ENCODE data around the gene DRAP1. TPM values are rescaled to one million over a fixed set of nuclear protein-coding genes. Genes with fewer than 3 reads are reported as not detected.
"Not testable (repeated sequence)": the region's sequence is repeated elsewhere in the genome, so short reads cannot be mapped to it uniquely, and the experiment has no call there.

Gene DRAP1
- polyA plus RNA-seq, 12 donors = 49.0 to 117 (median 65.8) TPM; not detected in 1

DNA sequence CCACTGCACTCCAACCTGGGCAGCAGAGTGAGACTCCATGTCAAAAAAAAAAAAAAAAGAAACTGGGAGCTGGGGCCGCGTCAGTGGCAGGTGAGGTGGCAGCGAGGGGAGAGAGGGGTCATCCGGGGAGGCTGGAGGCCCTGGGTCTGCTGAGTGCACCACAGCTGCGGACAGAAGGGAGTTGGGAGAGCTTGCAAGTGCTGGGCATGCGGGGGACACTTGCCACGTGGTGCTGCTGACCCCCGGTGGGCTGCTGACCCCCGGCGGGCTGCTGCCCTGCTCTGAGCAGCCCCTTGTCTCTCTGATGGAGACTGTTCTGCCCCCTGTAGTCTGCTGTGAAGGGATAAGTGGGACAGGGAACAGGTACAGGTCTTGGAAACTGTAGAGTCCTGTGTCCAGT is 2.6 kb downstream of the DRAP1 start:
- DNase-seq = no peak

DNA sequence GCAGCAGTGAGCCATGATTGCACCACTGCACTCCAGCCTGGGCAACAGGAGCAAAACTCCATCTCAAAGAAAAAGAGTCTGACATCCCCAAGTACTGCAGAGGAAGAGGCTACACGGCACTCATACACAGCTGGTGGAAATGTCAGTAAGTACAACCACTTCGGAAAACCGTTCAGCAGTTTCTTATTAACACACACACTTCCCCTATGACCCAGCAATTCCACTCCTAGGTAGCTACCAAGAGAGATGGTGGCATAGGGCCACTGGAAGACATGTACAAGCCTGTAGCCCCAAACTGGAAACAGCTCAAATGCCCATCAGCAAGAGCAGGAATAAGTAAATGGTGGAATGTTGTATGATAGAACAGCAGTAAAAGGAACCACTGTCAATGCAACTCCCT is 3.3 kb downstream of the DRAP1 start:
- no peak for DNase-seq

DNA sequence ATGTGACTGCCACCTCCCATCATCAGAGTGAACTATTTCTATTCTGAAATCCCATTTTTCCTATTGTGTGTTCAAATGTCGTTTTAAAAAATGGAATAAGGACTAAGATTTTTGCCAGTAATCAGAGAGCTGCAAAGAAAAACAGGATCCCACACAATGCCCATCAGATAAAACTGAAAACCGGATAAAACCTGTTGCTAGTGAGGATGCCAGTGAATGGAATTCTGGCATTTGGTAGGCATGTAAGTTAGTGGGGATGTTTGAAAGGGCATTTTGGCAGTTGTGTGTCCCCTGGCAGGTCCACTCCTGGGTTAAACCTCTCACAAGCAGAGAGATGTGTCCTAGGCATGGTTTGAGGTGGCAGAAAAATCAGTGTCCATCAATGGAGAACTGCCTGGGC is 6.2 kb downstream of the DRAP1 start:
- DNase-seq = no peak

DNA sequence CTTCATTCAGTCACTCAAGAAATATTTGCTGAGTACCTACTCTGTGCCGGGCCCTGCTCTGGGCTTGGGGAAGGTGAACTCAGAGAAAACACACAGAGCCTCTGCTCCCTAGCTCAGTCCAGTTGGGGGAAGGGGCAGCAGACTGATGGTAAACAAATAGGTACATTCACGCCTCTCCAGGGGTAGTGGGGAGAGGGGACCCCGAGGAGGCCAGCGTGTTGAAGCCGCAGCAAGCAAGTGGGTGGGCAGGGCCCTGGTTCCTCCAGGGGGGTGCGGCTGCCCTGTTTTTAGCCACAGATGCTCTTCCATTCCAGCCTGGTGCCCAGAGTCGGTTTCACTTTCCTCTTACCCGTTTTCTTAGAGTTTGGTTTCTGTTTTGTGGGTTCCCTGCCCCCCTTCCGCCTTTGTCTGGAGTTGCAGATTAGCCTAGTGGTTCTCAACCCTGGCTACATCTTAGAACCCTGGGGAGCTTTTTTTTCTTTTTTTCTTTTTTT is 8.7 kb downstream of the DRAP1 start:
- DNase-seq = no peak

DNA sequence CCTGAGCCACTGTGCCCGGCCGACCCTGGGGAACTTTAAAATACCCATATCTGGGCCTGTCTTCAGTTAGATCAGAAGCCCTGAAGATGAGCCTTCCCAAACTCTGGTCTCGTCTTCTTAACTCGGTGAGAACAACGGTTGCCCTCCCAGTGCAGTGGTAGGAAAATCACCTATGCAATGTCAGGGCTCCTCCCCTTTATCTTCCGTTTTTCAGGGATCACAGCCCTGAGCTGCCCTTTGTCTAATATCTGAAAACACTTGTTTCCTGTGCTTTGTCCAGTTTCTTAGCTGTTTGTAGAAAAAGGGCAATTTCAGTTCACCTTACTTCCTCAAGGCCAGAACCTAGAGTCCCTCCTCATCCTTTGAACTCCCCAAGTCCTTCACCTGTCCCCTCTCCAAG is 9.4 kb downstream of the DRAP1 start:
- DNase-seq = no peak

DNA sequence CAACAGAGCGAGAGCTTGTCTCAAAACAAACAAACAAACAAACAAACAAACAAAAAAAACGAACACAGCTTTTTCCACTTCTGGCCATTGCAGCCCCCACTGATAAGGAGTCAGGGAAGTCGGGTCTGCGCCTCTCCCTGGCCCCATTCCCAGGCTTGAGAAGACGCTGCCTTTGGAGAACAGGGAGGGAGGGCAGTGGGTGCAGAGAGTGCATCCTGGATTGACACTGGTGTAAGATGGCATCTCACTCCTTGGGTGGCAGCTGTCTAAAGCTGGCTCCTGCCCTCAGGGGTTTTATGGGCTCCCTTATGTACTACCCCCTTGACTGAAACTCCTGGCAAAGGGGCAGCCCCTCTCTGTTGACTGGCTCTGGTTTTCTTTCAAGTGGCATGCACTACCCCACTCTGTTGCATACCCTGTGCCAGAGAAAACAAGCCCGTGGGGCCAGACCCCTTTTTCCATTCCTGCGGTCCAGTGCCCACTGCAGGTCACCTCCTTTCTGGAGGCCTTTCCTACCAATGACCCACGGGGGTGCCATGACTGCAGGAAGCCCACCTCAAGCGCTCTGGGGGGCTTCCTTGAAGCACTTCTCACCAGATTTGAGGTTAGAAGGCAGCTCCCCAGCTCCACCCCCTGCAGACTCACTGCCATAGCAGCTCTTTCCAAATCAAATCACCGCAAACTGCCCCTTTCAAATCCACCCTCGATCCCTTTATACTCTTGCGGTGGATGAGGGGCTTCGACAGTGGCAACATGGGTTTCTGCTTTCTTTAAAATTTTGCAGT is 12.7 kb downstream of the DRAP1 start:
- DNase-seq = no peak

DNA sequence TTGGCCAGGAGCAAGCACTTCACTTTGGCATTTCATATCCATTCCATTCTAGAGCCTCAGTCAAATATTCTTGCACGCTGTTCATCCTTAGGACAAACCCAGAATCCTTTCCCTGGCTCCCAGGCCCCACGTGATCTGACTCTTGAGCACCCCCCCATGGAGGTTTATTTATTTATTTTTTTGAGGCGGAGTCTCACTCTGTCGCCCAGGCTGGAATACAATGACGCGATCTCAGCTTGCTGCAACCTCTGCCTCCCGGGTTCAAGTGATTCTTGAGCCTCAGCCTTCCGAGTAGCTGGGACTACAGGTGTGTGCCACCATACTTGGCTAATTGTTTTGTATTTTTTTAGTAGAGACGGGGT is 13.3 kb downstream of the DRAP1 start:
- DNase-seq = no peak

DNA sequence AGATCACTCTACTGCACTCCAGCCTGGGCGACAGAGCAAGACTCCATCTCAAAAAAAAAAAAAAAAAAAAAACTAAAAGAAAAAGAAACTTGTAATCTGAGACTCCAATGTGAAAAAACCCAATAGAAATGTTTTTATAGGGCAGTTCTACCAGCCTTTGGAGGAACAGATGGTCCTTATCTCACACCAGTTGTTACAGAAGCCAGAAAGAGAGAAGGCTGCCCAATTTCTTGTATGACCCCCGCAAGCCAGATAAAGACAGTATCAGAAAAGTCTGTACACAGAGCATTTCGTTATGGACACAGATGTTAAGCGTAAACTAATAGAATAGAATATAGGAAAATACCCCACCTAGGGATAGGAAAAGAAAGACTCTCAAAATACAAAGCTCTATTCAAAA is 14.8 kb downstream of the DRAP1 start:
- no peak for DNase-seq

DNA sequence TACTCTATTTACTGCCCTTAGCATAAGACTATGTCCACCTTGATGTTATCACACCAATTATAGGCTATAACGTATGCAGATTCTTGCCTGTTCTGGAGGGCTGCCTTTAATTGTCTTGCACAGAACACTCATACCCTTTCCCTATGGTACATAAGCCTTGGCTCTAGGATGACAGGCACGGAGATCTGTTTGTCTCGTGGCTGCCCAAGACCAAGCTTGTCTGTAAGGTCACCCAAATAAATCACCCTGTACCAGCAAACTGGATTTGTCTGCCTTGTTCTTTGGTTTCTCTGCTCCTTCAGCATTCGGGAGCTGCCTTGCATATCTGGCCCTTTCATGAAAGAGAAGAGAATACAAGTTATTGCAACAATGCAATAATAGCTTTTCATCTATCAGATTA is 18.5 kb downstream of the DRAP1 start:
- no peak for DNase-seq

DNA sequence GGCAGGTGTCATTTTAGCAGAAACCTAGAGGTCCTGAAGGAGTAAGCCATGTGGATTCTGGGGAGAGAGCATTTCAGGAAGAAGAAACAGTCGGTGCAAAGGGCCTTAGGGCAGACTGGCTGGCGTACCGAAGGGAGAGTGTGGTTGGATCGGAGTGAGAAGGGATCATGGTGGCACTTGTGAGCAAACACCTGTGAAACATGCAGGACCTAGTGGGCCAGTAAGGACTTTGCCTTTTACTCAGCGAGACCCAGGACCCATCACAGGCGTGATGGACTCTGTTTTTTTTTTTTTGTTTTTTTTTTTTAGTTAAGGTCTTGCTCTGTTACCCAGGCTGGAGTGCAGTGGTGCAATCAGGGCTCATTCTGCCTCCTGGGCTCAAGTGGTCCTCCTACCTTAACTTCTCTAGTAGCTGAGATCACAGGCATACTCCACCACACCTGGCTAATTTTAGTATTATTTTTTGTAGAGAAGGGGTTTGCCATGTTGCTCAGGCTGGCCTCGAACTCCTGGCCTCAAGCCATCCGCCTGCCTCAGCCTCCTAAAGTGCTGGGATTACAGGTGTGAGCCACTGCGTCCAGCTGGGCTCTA is 22.6 kb downstream of the DRAP1 start:
- DNase-seq = no peak

DNA sequence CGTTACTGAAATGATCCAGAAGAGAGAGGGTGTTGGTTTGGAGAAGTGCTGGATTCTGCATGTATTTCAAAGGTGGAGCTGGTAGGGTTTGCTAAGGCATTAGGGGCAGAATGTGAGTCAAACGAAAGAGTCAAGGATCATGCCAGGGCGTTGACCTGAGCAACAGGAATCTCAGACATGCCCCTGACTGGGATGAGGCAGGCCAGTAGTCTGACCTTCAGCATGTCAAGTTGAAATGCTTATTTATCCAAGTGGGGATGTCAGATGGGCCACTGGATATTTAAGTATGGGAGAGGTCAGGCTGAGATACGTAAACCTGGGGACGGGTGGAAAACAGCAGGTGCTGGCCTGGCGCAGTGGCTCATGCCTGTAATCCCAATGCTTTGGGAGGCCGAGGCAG is 23.3 kb downstream of the DRAP1 start:
- no peak for DNase-seq

DNA sequence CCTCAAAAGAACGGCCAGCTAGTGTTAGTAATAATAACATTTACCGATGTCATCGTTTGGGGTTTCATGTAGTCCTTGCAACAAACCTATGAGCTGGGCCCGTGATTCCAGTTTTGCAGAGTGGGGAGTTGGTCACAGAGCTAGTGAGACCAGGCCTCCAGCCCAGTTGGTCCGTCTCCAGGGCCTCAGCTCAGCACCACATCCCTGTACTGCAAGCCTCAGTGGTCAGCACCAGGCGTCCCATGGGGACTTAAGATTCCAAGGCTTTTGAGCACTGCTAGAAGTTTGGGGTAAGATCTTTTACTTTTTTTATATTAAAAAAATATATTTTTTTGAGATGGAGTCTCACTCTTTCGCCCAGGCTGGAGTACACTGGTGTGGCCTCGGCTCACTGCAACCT is 25.0 kb downstream of the DRAP1 start:
- no peak for DNase-seq

DNA sequence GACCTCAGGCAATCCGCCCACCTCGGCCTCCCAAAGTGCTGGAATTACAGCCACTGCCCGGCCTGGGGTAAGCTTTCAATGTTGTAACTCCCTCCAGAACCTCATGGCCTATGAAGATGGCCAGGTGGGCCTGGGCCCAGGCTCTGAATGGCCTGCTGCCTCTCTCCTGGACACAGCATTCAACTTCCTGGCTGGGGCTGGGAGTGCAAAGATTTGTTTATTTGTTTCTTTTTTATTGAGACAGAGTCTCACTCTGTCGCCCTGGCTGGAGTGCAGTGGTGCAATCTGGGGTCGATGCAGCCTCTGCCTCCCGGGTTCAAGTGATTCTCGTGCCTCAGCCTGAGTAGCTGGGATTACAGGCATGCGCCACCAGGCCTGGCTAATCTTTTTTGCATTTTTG is 25.5 kb downstream of the DRAP1 start:
- DNase-seq = no peak

DNA sequence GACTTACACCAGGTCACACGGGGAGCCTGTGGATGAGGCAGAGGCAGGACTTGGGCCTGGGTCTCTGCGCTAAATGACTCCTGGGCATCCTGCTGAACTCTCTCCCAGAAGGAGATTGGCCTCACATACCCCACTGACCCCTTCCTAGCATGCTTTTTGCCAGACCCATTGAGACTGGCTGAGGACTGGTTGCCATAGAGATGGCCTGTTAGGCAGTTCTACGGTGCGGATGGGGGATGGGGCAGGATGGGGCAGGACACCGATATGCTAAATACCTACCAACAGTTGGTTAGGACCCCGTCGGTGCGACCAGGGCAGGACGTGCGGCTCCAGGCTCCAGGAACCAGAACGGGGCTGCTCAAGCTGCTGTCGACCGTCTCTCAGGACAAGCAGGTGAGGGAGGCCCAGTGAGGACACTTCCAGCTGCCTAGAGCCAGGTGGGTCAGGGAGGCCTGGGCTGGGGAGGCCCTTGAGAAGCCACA is 26.2 kb downstream of the DRAP1 start, which contains the start of gene TSGA10IP:
Gene TSGA10IP (plus strand): TSS at position 51 of the 482 bp plus-strand sequence. CDS start 196 bp downstream, at position 247.
- DNase-seq = no peak

DNA sequence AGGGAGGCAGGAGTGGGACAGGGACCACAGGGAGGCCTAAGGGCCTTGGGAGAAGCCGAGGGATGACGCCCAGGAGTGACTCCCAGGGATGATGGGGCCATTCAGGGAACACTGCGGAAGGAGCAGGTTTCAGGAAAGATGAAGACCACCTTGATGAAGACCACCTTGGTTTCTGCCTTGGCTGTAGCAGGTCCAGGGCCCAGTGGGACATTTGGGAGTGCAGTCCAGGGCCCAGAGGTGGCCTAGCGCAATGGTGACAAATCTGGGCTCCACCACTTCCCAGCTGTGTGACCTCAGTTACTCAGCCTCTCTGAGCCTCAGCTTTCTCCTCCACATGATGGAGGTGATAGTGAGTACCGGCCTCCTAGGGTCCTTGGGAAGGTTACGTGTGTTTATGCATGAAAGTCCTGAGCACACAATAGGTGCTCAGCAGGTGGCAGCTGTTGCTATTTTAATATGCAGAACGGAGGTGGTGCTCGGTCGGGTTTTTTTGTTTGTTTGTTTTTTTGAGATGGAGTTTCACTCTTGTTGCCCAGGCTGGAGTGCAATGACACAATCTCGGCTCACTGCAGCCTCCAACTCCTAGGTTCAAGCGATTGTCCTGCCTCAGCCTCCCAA is 26.8 kb downstream of the DRAP1 start:
- DNase-seq = no peak

DNA sequence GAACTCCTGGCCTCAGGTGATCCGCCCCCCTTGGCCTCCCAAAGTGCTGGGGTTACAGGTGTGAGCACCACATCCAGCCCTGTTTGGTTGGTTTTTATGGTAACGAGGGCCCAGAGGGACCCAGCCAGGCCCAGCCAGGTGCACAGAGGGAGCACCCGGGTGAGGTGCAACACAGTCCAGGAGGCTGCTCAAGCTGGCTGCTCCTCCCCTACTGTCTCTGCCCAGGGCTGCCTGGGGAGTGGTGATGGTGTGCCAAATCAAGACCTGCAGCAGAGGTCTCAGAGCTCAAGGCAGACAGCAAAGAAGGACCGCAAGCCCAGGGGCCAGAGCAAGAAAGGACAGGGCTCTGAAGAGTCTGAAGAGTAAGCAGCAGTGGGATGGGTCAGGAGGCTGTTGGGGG is 27.4 kb downstream of the DRAP1 start:
- no peak for DNase-seq

DNA sequence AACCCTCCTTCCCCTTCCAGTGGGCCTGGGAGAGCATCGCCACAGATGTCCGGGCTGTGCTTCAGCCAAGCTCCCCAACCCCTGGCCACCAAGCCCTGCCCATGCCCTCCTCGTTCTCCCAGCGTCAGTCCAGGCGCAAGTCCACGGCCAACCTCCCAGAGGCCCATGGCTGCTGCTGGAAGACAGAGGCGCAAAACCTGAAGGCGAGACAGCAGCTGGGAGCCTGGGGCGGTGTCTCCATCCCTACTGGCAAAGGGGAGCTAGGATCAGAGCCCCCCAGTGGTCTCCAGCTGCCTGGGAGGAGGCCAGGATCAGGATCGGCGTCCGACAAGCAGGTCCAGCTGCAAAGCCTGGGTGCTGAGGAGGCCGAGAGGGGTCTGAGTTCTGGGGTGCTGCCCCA is 27.9 kb downstream of the DRAP1 start:
- no peak for DNase-seq

DNA sequence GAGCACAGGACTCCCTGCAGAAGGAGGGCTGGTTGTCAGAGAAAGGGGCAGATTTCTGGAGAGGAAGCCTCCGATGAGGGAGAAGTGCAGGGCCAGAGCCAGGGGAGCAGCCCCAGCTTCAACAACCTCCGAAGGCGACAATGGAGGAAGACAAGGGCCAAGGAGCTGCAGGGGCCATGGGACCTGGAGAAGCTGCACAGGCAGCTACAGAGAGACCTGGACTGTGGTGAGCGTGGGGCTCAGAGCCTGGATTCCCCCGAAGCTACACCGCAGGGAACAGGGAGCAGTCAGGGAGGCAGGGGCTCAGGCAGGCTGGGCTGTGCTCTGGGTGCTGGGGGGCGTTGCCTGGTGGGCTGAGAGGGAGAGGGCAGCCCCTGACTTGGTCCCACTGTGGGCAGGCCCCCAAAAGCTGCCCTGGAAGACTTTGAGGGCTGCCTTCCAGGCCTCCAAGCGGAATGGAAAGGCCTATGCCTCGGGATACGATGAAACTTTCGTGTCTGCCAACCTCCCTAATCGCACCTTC is 28.4 kb downstream of the DRAP1 start:
- DNase-seq = no peak

DNA sequence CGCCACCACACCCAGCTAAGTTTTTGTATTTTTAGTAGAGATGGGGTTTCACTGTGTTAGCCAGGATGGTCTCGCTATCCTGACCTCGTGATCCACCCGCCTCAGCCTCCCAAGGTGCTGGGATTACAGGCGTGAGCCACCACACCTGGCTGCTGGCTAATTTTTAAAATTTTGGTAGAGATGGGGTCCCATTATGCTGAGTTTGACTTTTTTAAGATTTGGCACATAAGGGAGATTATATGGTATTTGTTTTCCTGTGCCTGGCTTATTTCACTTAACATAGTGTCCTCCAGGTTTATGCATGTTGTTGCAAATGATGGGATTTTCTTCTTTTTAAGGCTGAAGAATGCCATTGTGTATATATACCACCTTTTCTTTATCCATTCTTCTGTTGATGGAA is 31.5 kb downstream of the DRAP1 start:
- not testable (repeated sequence) for DNase-seq

DNA sequence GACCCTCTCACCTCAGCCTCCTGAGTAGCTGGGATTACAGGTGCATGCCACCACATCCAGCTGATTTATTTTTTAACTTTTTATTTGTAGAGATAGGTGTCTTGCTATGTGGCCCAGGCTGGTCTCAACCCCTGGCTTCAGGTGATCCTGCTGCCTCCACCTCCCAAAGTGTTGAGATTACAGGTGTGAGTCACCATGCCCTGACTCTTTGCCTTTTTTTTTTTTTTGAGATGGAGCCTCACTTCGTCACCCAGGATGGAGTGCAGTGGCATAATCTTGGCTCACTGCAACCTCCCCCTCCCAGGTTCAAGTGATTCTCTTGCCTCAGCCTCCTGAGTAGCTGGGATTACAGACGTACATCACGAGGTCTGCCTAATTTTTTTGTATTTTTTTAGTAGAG is 32.4 kb downstream of the DRAP1 start:
- not testable (repeated sequence) for DNase-seq

DNA sequence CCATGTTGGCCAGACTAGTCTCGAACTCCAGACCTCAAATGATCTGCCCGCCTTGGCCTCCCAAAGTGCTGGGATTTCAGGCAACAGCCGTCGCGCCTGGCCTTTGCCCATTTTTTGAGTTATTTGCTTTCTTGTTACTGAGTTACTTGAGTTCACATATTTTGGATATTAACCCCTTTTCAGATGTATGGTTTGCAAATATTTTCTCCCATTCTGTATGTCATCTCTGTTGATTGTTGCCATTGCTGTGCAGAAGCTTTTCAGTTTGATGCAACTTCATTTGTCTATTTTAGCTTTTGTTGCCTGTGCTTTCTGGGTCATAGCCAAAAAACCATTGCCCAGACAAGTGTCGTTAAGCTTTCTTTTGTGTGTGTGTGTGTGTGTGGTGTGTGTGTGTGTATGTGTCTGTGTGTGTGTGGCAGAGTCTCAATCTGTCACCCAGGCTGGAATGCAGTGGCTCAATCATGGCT is 32.9 kb downstream of the DRAP1 start:
- no peak for DNase-seq

DNA sequence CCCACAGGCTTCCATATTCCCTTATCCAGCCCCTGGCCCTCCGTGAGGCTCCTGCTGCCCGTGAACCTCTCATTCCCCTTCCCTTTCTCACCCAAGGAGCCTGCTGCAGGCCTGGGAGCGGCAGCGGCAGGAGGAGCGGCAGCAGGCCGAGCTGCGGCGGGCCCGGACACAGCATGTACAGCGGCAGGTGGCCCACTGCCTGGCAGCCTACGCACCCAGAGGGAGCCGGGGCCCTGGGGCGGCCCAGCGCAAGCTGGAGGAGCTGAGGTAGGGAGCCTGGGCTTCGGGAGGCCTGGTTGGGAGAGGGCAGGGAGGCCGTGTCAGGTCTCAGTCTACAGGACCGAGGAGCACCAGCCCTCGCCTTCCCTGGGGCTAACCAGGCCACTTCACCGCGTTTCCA is 34.2 kb downstream of the DRAP1 start:
- no peak for DNase-seq

DNA sequence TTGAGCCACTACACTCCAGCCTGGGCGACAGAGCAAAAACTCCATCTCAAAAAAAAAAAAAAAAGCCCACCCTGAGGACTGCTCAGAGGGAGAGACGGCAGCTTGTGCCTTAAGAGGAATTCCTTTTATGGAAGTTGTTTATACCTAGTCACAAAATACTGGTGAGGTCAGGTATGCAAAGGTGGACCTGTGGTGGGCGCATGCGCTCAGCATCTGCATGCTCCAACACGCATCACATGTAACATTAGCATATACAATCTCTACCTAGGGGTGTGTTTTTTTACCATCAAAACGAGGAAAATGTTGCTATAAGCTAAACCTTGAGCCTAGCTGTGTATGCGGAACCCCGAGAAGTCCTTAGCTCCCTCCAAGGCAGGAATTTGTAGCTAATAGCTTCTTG is 35.5 kb downstream of the DRAP1 start:
- DNase-seq = no peak

Data from muscle of arm (tissue), 12 donors.